Lower leg skin (tissue), 3 donors: ENCODE data around the gene NDUFV1.

Experiments
- POLR2A ChIP-seq, 2 donors: fragments of 450-650 bp; IDR thresholded peaks; one replicate each; pipeline ENCODE4 v1.6.1; 2016 to 2017; ENCODE audit warnings: antibody characterized with exemption in 2 of 2, mild to moderate bottlenecking in 1 of 2, moderate library complexity in 1 of 2
- TF ChIP-seq, protein P1 (sequence below), 3 donors: fragments of 450-650 bp; IDR thresholded peaks; one replicate each; pipeline ENCODE4 v1.5.1; 2016; ENCODE audit warnings: antibody characterized with exemption in 3 of 3, mild to moderate bottlenecking in 3 of 3, moderate library complexity in 2 of 3

DNA sequence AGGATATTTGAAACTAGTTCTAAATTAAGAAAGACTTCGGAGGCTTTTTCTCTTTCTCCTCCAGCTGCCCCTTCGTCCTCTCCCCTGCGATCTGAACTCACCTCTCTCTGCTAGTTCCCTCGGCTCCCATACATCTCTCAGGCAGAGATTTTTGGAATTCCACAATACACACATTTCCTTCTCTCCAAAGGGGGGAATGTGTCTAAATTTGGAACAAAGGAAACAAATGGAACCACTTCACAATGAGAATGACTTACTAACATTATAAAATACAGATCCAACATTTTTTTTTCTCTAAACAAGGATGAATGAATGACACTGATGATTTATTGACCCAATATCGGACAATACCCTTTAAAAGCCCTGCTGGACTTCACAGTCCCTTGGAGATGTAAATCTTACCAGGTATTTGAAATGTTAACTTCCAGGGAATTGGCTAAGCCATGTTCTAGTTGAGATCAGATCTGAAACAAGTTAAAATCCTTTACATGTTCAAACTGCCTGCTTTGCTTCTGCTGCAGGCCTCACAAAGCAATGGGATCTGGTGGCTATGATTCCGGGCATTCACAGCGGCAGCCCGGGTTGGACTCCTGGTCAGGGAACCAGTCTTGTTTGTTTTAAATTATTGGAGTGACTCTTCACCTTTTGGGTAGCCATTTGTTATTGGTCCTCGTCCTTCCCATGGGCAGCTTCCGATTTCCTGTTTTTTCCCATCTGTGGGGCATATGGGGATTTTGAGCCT is 43.6 kb upstream of the NDUFV1 start:
- TF ChIP-seq, protein P1, sequence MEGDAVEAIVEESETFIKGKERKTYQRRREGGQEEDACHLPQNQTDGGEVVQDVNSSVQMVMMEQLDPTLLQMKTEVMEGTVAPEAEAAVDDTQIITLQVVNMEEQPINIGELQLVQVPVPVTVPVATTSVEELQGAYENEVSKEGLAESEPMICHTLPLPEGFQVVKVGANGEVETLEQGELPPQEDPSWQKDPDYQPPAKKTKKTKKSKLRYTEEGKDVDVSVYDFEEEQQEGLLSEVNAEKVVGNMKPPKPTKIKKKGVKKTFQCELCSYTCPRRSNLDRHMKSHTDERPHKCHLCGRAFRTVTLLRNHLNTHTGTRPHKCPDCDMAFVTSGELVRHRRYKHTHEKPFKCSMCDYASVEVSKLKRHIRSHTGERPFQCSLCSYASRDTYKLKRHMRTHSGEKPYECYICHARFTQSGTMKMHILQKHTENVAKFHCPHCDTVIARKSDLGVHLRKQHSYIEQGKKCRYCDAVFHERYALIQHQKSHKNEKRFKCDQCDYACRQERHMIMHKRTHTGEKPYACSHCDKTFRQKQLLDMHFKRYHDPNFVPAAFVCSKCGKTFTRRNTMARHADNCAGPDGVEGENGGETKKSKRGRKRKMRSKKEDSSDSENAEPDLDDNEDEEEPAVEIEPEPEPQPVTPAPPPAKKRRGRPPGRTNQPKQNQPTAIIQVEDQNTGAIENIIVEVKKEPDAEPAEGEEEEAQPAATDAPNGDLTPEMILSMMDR (IDR thresholded peaks at IDR 0.05), result no peak
- no peak for TF ChIP-seq POLR2A (IDR thresholded peaks at IDR 0.05)
